Keratinocyte (primary cell): ENCODE measurements around the gene GLI3. TPM values are rescaled to one million over a fixed set of nuclear protein-coding genes. Genes with fewer than 3 reads are reported as not detected.

ENCODE experiments used
- DNase-seq: peaks from one replicate; pipeline ENCODE4 v3.0.0-alpha.2; 2011; ENCODE audit warnings: low read depth, missing footprints, low spot score
- FAIRE-seq: peaks from 2 replicates; lab custom pipeline; 2011; peaks lifted over from hg19 to GRCh38; lab: Jason Lieb, UNC
- H2AFZ ChIP-seq: 2 replicates; pipeline ENCODE4 v1.6.0; 2012; ENCODE audit warnings: low read length, control low read depth, inconsistent platforms; ENCODE audit not compliant: control insufficient read depth
- H3K27ac ChIP-seq: 2 replicates; pipeline ENCODE4 v1.5.1; 2011; ENCODE audit warnings: low read length; ENCODE audit not compliant: control insufficient read depth, insufficient read depth
- H3K27me3 ChIP-seq: 3 replicates; pipeline ENCODE4 v1.6.0; 2011; ENCODE audit warnings: low read length; ENCODE audit not compliant: control insufficient read depth, insufficient read depth; ENCODE audit errors: extremely low read depth
- H3K36me3 ChIP-seq, 2 experiments: 2 replicates in 1 of 2; 3 replicates in 1 of 2; pipeline ENCODE4 v1.5.1; 2011; ENCODE audit warnings: low read length in 2 of 2, mild to moderate bottlenecking in 1 of 2; ENCODE audit not compliant: control insufficient read depth in 2 of 2, insufficient read depth in 2 of 2; ENCODE audit errors: extremely low read depth in 1 of 2
- H3K4me1 ChIP-seq: 3 replicates; pipeline ENCODE4 v1.5.1; 2011; ENCODE audit warnings: low read length; ENCODE audit not compliant: control insufficient read depth, insufficient read depth; ENCODE audit errors: extremely low read depth
- H3K4me2 ChIP-seq: 3 replicates; pipeline ENCODE4 v1.6.0; 2011; ENCODE audit warnings: low read depth, low read length; ENCODE audit not compliant: control insufficient read depth, insufficient read depth; ENCODE audit errors: extremely low read depth
- H3K4me3 ChIP-seq, 3 experiments: fragments of 200-600 bp in 1 of 3; sonication (generic) in 1 of 3; 2 replicates in 2 of 3; 3 replicates in 1 of 3; pipeline ENCODE4 v1.5.1; 2011 to 2016; ENCODE audit warnings: low read length in 3 of 3, mild to moderate bottlenecking in 3 of 3, control low read depth in 2 of 3, inconsistent platforms in 1 of 3, low read depth in 1 of 3, mixed read lengths in 1 of 3, mixed run types in 1 of 3, moderate library complexity in 1 of 3; ENCODE audit not compliant: control insufficient read depth in 2 of 3, insufficient read depth in 2 of 3; ENCODE audit errors: extremely low read depth in 1 of 3
- H3K79me2 ChIP-seq: 2 replicates; pipeline ENCODE4 v1.6.0; 2012; ENCODE audit warnings: low read length; ENCODE audit not compliant: control insufficient read depth, insufficient read depth
- H3K9ac ChIP-seq: 3 replicates; pipeline ENCODE4 v1.6.0; 2011; ENCODE audit warnings: low read length; ENCODE audit not compliant: control insufficient read depth, insufficient read depth; ENCODE audit errors: extremely low read depth
- H3K9me1 ChIP-seq: 3 replicates; pipeline ENCODE4 v1.6.0; 2011; ENCODE audit warnings: low read length; ENCODE audit not compliant: control insufficient read depth, insufficient read depth; ENCODE audit errors: extremely low read depth
- H3K9me3 ChIP-seq: 2 replicates; pipeline ENCODE4 v1.5.1; 2012; ENCODE audit warnings: low read depth, low read length; ENCODE audit not compliant: control insufficient read depth
- H4K20me1 ChIP-seq: 3 replicates; pipeline ENCODE4 v1.6.0; 2011; ENCODE audit warnings: low read length; ENCODE audit not compliant: control insufficient read depth, insufficient read depth; ENCODE audit errors: extremely low read depth
- EZH2 ChIP-seq: IDR thresholded peaks from one replicate; pipeline ENCODE4 v1.6.1; 2012; ENCODE audit warnings: inconsistent platforms, mild to moderate bottlenecking, low read length, moderate library complexity
- dilution Hi-C: fragments of 300-500 bp; cut with MboI; formaldehyde crosslinking; loops from one replicate; pipeline ENCODE4 v1.7.0; 2020; ENCODE audit warnings: low sequenced_read_pairs; ENCODE audit not compliant: extremely low pct_ligation_motif_present
- polyA plus RNA-seq, 5 experiments: library from polyadenylated mRNA; depleted of rRNA in 3 of 5; stranded (reverse) in 3 of 5; stranded (forward) in 1 of 5; unstranded in 1 of 5; fragments of >200 nt; gene quantifications; 1 replicate in 1 of 5; 2 replicates in 3 of 5; 3 replicates in 1 of 5; pipeline versions ENCODE4 v1.2.1 to v1.2.3, GENCODE V29; 2011 to 2012; ENCODE audit warnings: missing spikeins in 2 of 5, low read depth in 1 of 5, low replicate concordance in 1 of 5
- TF ChIP-seq, protein P1 (sequence below), 3 experiments: IDR thresholded peaks in 1 of 3; conservative IDR thresholded peaks in 1 of 3; optimal IDR thresholded peaks in 1 of 3; 2 replicates in 2 of 3; 3 replicates in 1 of 3; pipeline versions ENCODE3 to v1.5.1; 2011; ENCODE audit warnings: low read length in 3 of 3, mild to moderate bottlenecking in 3 of 3, moderate library complexity in 2 of 3, control low read depth in 1 of 3, inconsistent platforms in 1 of 3; ENCODE audit not compliant: insufficient read depth in 2 of 3; ENCODE audit errors: extremely low read depth in 1 of 3

GLI3 gene
- polyA plus RNA-seq, 1 donor (not counting 4 experiments of a cell fraction or from before 2014, with no cell fraction given), result 3.6 TPM

DNA sequence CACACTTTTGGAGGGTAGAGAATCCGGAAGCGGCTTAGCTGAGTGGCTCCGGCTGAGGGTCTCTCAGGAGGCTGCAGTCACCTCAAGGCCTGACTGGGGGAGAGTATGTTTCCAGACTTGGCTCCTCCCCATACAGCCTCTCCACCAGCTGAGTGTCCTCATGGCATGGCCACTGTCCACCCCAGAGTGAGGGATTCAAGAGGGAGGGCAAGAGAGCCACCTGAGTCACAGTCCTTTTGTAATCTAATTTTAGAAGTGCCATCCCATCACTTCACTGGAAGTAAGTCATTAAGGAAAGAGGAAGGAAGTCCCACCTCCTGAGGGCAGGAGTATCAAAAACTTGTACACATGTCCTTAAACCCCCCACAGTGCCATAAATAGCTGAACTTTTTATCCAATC is 134.0 kb downstream of the GLI3 start:
- FAIRE-seq, result no peak
- no peaks in the 10 kb centered on the region for H4K20me1 ChIP-seq

DNA sequence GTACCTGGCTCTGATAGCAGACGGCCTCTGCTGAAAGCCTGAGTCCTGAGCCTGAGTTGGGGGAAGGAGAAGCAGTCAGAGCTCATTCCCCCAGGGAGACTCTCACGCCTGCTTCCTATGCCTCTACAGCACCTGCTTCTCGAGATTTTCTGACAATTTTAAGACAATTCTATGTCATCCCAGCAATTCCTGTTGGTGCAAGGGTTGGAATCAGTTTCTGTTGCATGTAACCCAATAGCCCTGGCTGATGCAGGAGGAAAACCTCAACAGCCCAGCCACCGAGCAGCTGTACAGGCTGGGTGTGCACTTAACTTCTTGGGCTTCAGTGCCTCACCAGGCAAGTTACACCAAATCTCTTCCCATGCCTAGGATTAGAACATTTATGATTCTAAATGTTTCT is 134.7 kb downstream of the GLI3 start:
- no peaks in the 10 kb centered on the region for H3K27me3 ChIP-seq
- peaks cover 56% of the 10 kb centered on the region for H3K4me1 ChIP-seq
- no peaks in the 10 kb centered on the region for H3K9me1 ChIP-seq
- no peak overlapping the region for H3K27ac ChIP-seq
- dilution Hi-C loops, result no loop called here
- H3K9ac ChIP-seq, result no peak overlapping the region
- FAIRE-seq, result no peak
- H3K79me2 ChIP-seq, result no peaks in the 10 kb centered on the region
- H3K36me3 ChIP-seq, result no peaks in the 10 kb centered on the region
- H3K4me2 ChIP-seq, result no peak overlapping the region
- no peaks in the 10 kb centered on the region for H3K9me3 ChIP-seq
- H4K20me1 ChIP-seq, result no peaks in the 10 kb centered on the region
- no peak for DNase-seq
- no peak overlapping the region for H2AFZ ChIP-seq
- TF ChIP-seq EZH2, result no peak
- TF ChIP-seq, protein P1, sequence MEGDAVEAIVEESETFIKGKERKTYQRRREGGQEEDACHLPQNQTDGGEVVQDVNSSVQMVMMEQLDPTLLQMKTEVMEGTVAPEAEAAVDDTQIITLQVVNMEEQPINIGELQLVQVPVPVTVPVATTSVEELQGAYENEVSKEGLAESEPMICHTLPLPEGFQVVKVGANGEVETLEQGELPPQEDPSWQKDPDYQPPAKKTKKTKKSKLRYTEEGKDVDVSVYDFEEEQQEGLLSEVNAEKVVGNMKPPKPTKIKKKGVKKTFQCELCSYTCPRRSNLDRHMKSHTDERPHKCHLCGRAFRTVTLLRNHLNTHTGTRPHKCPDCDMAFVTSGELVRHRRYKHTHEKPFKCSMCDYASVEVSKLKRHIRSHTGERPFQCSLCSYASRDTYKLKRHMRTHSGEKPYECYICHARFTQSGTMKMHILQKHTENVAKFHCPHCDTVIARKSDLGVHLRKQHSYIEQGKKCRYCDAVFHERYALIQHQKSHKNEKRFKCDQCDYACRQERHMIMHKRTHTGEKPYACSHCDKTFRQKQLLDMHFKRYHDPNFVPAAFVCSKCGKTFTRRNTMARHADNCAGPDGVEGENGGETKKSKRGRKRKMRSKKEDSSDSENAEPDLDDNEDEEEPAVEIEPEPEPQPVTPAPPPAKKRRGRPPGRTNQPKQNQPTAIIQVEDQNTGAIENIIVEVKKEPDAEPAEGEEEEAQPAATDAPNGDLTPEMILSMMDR (optimal IDR thresholded peaks at IDR 0.05 in 1 of 3, IDR thresholded peaks at IDR 0.05 in 1 of 3, conservative IDR thresholded peaks at IDR 0.05 in 1 of 3; ENCODE audit: extremely low read depth in 1 of 3, insufficient read depth in 2 of 3, low read length in 3 of 3), result no peak
- H3K4me3 ChIP-seq, result no peak overlapping the region

More for the DNA sequence above, 134.0 kb downstream of the GLI3 start:
- Histone ChIP-seq H3K9ac (no peak overlapping the region), H3K9me3 (no peaks in the 10 kb centered on the region), H3K27me3 (no peaks in the 10 kb centered on the region), H3K27ac (no peak overlapping the region), H2AFZ (no peak overlapping the region), H3K36me3 (no peaks in the 10 kb centered on the region), H3K9me1 (no peaks in the 10 kb centered on the region), H3K4me3 (no peak overlapping the region), H3K4me1 (peaks cover 56% of the 10 kb centered on the region), H3K79me2 (no peaks in the 10 kb centered on the region), H3K4me2 (no peak overlapping the region)
- dilution Hi-C loops, result no loop called here
- no peak for TF ChIP-seq EZH2
- TF ChIP-seq, protein P1 (optimal IDR thresholded peaks at IDR 0.05 in 1 of 3, IDR thresholded peaks at IDR 0.05 in 1 of 3, conservative IDR thresholded peaks at IDR 0.05 in 1 of 3; ENCODE audit: extremely low read depth in 1 of 3, insufficient read depth in 2 of 3, low read length in 3 of 3), result no peak
- no peak for DNase-seq
